ENCODE data around the gene DNTTIP2.
"Not testable (repeated sequence)": the region's sequence is repeated elsewhere in the genome, so short reads cannot be mapped to it uniquely, and the experiment has no call there.

Gene DNTTIP2

DNA sequence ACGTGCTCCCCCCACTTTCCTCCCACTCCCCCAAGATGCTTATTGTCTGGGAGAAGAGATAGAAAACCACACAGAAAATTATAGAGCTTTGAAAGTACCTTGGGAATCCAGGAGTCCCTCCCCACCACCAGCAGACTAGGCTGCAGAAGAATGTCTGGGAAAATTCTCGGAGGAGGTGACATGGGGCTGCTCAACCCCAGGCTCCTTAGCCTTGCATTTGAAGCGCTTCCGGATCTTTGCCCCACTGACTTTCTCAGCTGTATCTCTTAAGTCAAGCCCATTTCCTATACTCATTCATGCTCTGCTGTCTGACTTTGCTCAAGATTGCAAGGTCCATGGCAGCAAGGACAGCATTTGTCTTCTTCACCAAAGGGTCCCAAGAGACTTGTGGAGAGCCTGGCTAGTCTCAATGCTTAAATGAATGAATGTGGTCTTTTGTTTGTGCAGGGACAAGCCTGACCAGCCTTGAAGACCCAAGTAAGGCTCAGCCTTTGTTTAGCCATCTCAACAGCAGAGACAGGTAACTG, 38.0 kb downstream of the DNTTIP2 start:
- DNase-seq: no peak

DNA sequence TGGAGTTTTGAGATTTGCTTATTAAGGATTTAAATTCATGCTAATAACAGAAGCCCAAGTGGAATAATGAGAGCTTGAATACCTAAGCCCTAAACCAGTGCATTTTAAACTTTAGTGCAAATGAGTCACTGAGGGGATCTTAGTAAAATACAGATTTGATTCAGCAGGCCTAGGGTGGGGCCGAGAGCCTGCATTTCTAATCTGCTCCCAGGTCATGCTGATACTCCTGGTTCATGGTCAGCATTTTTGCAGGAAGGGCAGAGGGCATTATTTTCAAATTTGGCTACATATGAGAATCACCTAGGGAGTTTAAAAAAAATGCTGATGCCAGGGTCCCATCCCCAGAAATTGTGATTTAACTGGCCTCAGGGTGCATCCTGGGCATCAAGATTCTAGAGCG, 39.3 kb downstream of the DNTTIP2 start:
- no peak for DNase-seq

DNA sequence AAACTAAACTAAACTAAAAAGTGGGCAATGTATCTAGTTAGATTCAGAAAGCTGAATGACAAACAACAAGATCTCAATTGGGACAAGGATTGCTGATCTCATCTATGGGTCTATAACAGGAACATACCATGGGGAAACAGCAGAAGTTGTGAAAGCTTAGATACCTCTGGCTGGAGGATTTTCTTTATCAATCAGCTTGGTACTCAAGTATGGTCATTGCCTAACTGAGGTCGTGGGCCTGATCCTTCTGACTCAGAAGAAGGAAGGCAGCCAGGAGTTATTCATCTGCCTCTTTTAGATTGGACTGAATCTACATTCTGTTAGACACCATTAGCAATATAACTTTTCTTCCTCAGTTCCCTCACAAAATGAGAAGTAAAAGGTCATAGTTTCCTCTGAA, 39.7 kb downstream of the DNTTIP2 start:
- DNase-seq: no peak

DNA sequence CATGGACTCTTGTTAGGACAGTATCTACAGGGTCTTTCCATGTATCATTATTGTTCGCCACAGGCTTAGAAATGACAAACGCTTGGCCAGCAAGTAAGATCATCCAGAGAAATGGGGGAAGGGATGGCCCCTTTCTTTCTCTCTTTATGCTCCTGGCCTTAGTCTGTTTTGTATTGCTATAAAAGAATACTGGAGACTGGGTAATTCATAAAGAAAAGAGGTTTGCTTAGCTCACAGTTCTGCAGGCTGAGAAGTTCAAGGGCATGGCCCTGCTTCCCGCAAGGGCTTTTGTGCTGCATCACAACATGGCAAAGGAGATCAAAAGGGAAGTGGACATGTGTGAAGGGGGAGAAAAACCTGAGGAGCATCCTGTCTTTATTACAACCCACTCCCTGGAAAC, 41.0 kb downstream of the DNTTIP2 start:
- DNase-seq: no peak

DNA sequence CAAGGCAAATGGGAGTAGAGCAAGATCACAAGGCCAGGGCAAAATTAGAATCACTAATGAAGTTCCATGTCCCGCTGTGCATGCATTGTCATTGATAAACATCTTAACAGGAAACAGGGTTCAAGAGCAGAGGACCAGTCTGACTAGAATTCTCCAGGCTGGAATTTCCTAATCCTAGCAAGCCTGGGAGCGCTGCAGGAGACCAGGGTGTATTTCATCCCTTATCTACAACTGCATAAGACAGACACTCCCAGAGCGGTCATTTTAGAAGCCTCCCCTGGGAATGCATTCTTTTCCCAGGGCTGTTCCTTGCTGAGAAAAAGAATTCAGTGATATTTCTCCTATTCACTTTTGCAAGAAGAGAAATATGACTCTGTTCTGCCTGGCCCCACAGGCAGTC, 45.7 kb downstream of the DNTTIP2 start:
- not testable (repeated sequence) for DNase-seq

- DNase-seq: no peak
Measured at GRCh38 chr1:93829061-93829460, 49.9 kb downstream of the DNTTIP2 start.

- DNase-seq: no peak
Measured at GRCh38 chr1:93828367-93828755, 50.6 kb downstream of the DNTTIP2 start.

GRCh38 chr1:93827633-93828366, 51.2 kb downstream of the DNTTIP2 start:
- DNase-seq: no peak

- DNase-seq: no peak
Measured at GRCh38 chr1:93827128-93827527, 51.9 kb downstream of the DNTTIP2 start.

DNA sequence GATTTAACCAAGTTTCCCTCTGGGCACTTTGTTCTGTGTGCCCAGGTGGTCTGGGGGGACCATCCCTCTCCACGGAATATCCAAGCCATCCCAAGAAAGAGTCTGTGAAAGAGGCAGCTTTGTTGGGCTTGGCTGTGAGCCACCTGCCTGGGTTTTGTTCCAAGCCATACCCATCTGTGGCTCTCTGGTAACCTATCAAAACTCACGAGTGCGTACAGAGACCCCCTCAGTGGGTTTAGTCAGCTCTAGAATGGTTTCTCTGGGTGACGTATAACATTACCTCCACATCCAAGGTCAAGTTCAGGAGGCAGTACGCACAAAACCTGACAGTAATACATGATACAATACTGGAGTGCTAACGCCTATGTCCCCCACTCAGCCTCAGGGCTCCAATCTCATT, 54.2 kb downstream of the DNTTIP2 start:
- no peak for DNase-seq

DNA sequence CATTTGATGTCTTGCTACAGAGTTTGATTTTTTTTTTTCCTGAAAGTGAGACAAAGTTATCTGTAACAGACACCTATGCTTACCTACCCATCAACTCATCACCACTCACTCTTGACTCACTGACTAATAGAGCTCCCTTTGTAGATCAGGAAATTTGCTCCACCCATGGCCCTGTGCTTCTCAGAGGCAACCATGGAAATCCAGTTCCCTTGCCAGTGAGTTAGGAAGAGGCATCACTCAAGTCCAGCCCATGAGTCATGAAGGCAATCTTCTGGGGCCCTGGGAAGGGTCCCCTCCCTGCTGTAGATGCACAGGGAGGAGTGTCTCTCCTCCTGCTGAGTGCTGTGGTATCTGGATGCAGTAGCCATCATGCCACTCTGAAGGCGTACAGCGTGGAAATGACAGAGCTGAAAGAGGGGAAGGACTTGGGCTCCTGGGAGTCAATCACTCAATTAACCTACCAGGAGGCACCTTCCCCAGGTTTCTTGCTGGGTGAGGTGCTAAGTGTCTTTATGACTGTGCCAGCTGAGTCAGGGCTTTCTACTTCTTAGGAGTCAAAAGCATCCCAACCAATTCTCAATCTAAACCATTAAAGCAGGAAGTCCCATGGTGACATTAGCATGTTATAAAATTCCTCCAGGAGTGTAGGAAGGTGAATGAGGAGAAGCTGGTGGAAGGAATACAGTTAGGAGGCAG, 56.1 kb downstream of the DNTTIP2 start:
- no peak for DNase-seq

DNA sequence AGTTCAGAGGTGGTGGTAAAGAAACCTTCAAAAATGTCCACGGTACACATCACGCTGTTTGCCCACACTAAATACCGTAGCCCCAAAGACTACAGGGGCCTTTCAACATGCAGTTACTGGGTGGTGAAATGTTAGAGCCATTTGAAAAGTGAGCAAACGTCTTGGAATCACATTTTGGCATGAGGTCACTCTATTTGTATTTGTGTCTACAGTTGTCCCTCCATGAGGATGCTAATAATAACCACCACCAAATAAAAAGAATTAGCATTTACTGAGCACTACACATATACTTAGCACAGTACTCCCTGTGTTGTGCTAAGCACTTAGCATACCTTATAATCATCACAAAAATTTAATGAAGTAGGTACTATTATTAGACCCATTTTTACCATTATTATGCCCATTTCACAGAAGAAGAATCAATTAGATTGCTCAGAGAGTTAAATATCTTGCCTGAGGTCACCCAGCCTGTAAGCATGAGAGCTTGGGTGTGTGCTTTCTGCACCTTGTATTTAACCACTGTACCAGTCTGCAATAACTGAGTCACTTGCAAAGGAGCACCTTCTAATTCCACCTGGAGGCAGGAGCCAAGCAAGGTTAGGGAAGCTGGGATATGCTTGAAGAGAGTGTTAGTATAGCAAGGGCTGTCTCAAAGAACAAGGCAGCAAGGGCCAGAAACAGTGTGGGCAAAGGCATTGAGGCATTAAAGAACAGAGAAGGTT, 57.4 kb downstream of the DNTTIP2 start:
- DNase-seq: no peak

- DNase-seq: no peak
Measured at GRCh38 chr1:93820554-93821422, 58.2 kb downstream of the DNTTIP2 start.

- DNase-seq: no peak
Measured at GRCh38 chr1:93818570-93818959, 60.4 kb downstream of the DNTTIP2 start.

DNA sequence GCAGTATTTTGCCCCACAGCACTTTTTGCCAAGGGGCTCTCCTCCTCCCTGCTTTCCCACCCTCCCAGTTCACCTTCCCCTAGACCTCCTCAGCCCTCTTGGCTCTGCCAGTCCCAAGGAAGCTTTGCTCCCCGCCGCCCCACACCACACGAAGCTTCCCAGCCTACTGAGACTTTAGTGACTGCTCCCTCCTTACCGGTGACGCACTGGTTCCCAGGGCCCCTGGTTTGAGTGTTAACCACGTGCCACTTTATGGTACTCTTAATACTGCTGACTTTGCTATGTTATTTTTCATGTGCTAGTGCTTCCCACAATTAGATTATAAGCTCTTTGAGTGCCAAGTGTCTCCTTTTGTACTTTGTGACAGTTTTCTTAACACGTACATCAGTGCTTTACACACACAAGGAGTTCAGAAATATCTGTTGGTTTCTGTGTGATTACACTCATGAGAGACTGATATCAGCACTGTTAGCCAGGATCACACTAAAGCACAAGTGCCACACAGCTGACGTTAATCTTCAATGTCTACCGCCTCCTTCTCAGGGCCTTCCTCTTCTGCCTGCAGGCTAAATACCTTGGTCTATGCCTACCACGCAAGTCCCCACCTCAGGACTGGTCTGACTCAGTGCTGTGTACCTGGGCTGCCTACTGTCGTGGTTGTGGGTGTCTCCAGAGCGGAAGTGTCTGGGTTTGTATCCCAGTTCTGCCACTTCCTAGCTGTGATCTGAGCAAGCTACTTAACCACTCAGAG, 61.0 kb downstream of the DNTTIP2 start:
- peak in 1 of 2 donors; percentile 35 for DNase-seq

DNA sequence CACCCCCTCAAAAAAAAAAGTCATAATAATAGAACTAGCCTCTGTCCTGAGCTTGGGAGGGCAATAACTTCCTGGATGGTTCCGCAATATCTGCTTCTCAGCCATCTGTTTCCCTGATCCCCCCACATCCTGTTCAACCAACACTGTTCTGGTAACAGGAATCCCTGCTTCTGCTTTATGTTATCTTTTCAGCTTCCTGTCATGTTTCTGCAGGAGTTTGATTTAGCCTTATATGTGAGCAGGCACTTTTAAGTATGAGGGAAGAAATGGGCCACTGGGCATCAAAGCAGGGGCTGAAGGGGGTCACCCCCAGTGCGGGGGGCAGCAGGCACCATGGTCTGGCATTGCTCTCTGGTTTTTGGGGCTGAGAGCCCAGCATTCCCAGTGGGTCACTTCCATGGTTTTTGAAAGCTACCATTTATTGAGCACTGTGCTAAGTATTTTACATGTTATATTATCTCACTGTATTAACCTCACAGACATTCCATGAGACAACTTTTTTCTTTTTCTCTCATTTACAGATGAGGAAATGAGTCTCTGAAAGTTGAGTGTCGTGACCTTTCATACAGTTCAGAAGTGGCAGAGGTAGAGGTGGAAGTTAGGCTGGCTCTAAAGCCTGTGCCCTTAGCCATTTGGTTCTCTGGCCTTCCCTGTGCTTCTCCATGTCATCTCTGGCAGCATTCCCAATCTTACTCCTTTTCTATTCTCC, 61.9 kb downstream of the DNTTIP2 start:
- DNase-seq: peak in 1 of 2 donors; percentile 4
